DOHH2 (cell line): ENCODE measurements around the gene NT5DC1.

Experiments
- EZH2phosphoT487 ChIP-seq: fragments of 200-600 bp; sonication (generic); IDR thresholded peaks from 2 replicates; pipeline ENCODE4 v1.6.1; 2017; ENCODE audit warnings: borderline replicate concordance, mild to moderate bottlenecking, antibody characterized with exemption, low read length, moderate library complexity, mixed read lengths
- TF ChIP-seq, protein P1 (sequence below): fragments of 200-600 bp; sonication (generic); IDR thresholded peaks from one replicate; pipeline ENCODE4 v1.5.1; 2014; ENCODE audit warnings: antibody characterized with exemption, mild to moderate bottlenecking, low read depth, low read length; ENCODE audit not compliant: poor library complexity, severe bottlenecking

DNA sequence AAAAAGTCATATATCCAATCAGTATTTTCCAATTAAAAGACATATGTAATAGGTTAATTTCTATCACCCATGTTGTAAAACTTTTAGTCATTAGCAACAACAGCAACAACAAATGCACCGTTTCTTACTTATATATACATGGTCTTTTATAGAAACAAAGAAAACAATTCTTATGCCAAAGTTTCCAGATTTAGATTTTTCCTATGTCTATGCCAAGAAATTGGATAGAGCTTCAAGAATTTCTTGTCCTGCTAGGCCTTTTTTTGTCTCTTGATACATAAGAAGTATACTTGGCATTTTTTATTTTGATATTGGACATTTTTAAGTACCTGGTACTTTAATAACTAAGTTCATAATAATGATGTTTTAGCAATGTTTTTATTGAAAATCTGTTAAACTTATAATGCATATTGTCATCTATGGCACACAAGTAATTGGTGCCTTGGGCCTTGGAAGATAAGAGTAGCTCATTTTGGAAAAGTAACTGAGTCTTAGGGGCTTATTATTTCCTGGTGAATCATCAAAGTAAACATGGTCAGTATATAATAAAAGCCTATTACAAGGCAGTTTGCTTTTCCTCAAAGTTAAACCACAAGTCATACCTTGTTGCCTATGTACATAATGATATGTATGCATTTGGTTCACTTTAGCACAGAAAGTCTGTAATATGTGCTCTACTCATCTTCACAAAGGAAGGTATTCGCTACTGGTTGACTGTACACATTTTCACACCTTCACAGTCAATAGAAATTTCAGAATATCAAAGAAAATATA lies 29.9 kb upstream of the NT5DC1 start:
- TF ChIP-seq, protein P1, sequence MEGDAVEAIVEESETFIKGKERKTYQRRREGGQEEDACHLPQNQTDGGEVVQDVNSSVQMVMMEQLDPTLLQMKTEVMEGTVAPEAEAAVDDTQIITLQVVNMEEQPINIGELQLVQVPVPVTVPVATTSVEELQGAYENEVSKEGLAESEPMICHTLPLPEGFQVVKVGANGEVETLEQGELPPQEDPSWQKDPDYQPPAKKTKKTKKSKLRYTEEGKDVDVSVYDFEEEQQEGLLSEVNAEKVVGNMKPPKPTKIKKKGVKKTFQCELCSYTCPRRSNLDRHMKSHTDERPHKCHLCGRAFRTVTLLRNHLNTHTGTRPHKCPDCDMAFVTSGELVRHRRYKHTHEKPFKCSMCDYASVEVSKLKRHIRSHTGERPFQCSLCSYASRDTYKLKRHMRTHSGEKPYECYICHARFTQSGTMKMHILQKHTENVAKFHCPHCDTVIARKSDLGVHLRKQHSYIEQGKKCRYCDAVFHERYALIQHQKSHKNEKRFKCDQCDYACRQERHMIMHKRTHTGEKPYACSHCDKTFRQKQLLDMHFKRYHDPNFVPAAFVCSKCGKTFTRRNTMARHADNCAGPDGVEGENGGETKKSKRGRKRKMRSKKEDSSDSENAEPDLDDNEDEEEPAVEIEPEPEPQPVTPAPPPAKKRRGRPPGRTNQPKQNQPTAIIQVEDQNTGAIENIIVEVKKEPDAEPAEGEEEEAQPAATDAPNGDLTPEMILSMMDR = no peak
- TF ChIP-seq EZH2phosphoT487 = no peak
